Activated naive CD8-positive, alpha-beta T cell treated with anti-CD3 and anti-CD28 coated beads, Interleukin-2, amount 10 ng/mL, durations not matched to agents 7 days and 5 days (primary cell): ENCODE measurements around the gene CATSPER1. TPM values are rescaled to one million over a fixed set of nuclear protein-coding genes. Genes with fewer than 3 reads are reported as not detected.
"Not testable (repeated sequence)": the region's sequence is repeated elsewhere in the genome, so short reads cannot be mapped to it uniquely, and the experiment has no call there.

Experiments
- ATAC-seq: fragments of 150-1000 bp; cut with Tn5 transposase; one replicate; pipeline ENCODE4 v1.10.0; 2021; ENCODE audit warnings: low read depth, moderate library complexity
- POLR2A ChIA-PET: fragments of 350-600 bp; sonication (Branson Sonifier 250); formaldehyde crosslinking; loops from one replicate; lab custom pipeline; 2021; ENCODE audit warnings: antibody characterized with exemption; lab: Charles Lee
- DNase-seq: peaks from one replicate; pipeline ENCODE4 v3.0.0; 2021
- H3K27ac Mint-ChIP-seq: one replicate; pipeline ENCODE4 v1.8.0; 2022; ENCODE audit warnings: mild to moderate bottlenecking, mixed read lengths
- H3K27me3 Mint-ChIP-seq: one replicate; pipeline ENCODE4 v1.8.0; 2022; ENCODE audit warnings: mild to moderate bottlenecking, moderate library complexity, mixed read lengths
- H3K36me3 Mint-ChIP-seq: one replicate; pipeline ENCODE4 v1.8.0; 2021; ENCODE audit warnings: mild to moderate bottlenecking, mixed read lengths
- H3K4me1 Mint-ChIP-seq: one replicate; pipeline ENCODE4 v1.8.0; 2021; ENCODE audit warnings: mixed read lengths
- H3K4me3 Mint-ChIP-seq: one replicate; pipeline ENCODE4 v1.8.0; 2022; ENCODE audit warnings: mild to moderate bottlenecking, moderate library complexity, mixed read lengths
- H3K9me3 Mint-ChIP-seq: one replicate; pipeline ENCODE4 v1.8.0; 2021; ENCODE audit warnings: mixed read lengths
- total RNA-seq, 2 experiments: library from RNA; stranded (reverse); gene quantifications; one replicate each; pipeline ENCODE4 v1.2.3, GENCODE V29; 2021

The CATSPER1 gene
- total RNA-seq, 2 experiments from 2014 or later, result not detected

- peaks cover 6% of the 10 kb centered on the region for H3K27me3 Mint-ChIP-seq
- H3K4me1 Mint-ChIP-seq, result no peaks in the 10 kb centered on the region
- ATAC-seq, result no peak
- POLR2A ChIA-PET, result no interaction called here
- H3K9me3 Mint-ChIP-seq, result no peaks in the 10 kb centered on the region
- H3K4me3 Mint-ChIP-seq, result no peak overlapping the region
- no peak for DNase-seq
- H3K27ac Mint-ChIP-seq, result no peak overlapping the region
- H3K36me3 Mint-ChIP-seq, result no peaks in the 10 kb centered on the region
These were observed 6.9 kb upstream of the CATSPER1 start for GRCh38 chr11:66032957-66033735.

- not testable (repeated sequence) for ATAC-seq, H3K36me3 Mint-ChIP-seq, H3K4me3 Mint-ChIP-seq, H3K9me3 Mint-ChIP-seq, DNase-seq, H3K4me1 Mint-ChIP-seq, H3K27me3 Mint-ChIP-seq, H3K27ac Mint-ChIP-seq
- POLR2A ChIA-PET, result interaction anchor here (0.8 to 1.8 kb wide), 2 partner anchors 29 to 312 kb away, joined by 3 to 5 read pairs; partner anchors contain the start of gene SF3B2
These were observed 3.2 kb downstream of the CATSPER1 start for GRCh38 chr11:66023186-66023440.

- H3K4me1 Mint-ChIP-seq, result peaks cover 8% of the 10 kb centered on the region
- ATAC-seq, result peak; percentile 89
- no peaks in the 10 kb centered on the region for H3K36me3 Mint-ChIP-seq
- peak overlapping the region; percentile 55 for H3K4me3 Mint-ChIP-seq
- POLR2A ChIA-PET, result interaction anchor here (0.6 to 1.8 kb wide), 4 partner anchors 20 to 325 kb away, joined by 3 to 6 read pairs (median 5); partner anchors contain the start of genes BANF1 and SF3B2
- H3K9me3 Mint-ChIP-seq, result no peaks in the 10 kb centered on the region
- DNase-seq, result peak; percentile 91
- peaks cover 5% of the 10 kb centered on the region for H3K27me3 Mint-ChIP-seq
- H3K27ac Mint-ChIP-seq, result peak overlapping the region; percentile 24
These were observed 3.7 kb downstream of the CATSPER1 start for GRCh38 chr11:66022401-66023185.

GRCh38 chr11:66020618-66021357 lies 5.5 kb downstream of the CATSPER1 start:
- Mint-ChIP-seq H3K27ac (peak overlapping the region; percentile 20), H3K36me3 (no peaks in the 10 kb centered on the region), H3K4me1 (peaks cover 8% of the 10 kb centered on the region), H3K27me3 (peaks cover 5% of the 10 kb centered on the region), H3K4me3 (no peak overlapping the region), H3K9me3 (no peaks in the 10 kb centered on the region)
- ATAC-seq, result peak; percentile 14
- DNase-seq, result no peak
- POLR2A ChIA-PET, result no interaction called here

- no peak overlapping the region for H3K27ac Mint-ChIP-seq
- POLR2A ChIA-PET, result no interaction called here
These were observed 6.1 kb downstream of the CATSPER1 start for GRCh38 chr11:66020212-66020611.

GRCh38 chr11:66017321-66017720 lies 9.0 kb downstream of the CATSPER1 start:
- Mint-ChIP-seq H3K9me3 (no peaks in the 10 kb centered on the region), H3K4me3 (no peak overlapping the region), H3K4me1 (peaks cover 3% of the 10 kb centered on the region), H3K36me3 (no peaks in the 10 kb centered on the region), H3K27me3 (peaks cover 10% of the 10 kb centered on the region), H3K27ac (no peak overlapping the region)
- POLR2A ChIA-PET, result no interaction called here
- DNase-seq (no peak), ATAC-seq (no peak)

More at GRCh38 chr11:66020212-66020611, 6.1 kb downstream of the CATSPER1 start:
- H3K4me3 Mint-ChIP-seq, result no peak overlapping the region
- H3K9me3 Mint-ChIP-seq, result no peaks in the 10 kb centered on the region
- H3K27me3 Mint-ChIP-seq, result peaks cover 5% of the 10 kb centered on the region
- DNase-seq, result no peak
- ATAC-seq, result no peak
- H3K36me3 Mint-ChIP-seq, result no peaks in the 10 kb centered on the region
- peaks cover 8% of the 10 kb centered on the region for H3K4me1 Mint-ChIP-seq

- Mint-ChIP-seq H3K36me3 (no peaks in the 10 kb centered on the region), H3K27me3 (peaks cover 12% of the 10 kb centered on the region), H3K4me1 (peaks cover 3% of the 10 kb centered on the region), H3K9me3 (no peaks in the 10 kb centered on the region), H3K27ac (no peak overlapping the region), H3K4me3 (no peak overlapping the region)
- no peak for ATAC-seq
- no peak for DNase-seq
- POLR2A ChIA-PET, result no interaction called here
These were observed 9.5 kb downstream of the CATSPER1 start for GRCh38 chr11:66016793-66017177.

GRCh38 chr11:66015936-66016792 lies 10.1 kb downstream of the CATSPER1 start:
- Mint-ChIP-seq H3K4me1 (peaks cover 3% of the 10 kb centered on the region), H3K9me3 (no peaks in the 10 kb centered on the region), H3K27ac (no peak overlapping the region), H3K27me3 (peaks cover 16% of the 10 kb centered on the region), H3K4me3 (no peak overlapping the region), H3K36me3 (no peaks in the 10 kb centered on the region)
- ATAC-seq (no peak), DNase-seq (no peak)
- POLR2A ChIA-PET, result no interaction called here

GRCh38 chr11:66015454-66015881 lies 10.8 kb downstream of the CATSPER1 start:
- H3K36me3 Mint-ChIP-seq, result no peaks in the 10 kb centered on the region
- H3K4me1 Mint-ChIP-seq, result no peaks in the 10 kb centered on the region
- H3K4me3 Mint-ChIP-seq, result no peak overlapping the region
- no peaks in the 10 kb centered on the region for H3K9me3 Mint-ChIP-seq
- POLR2A ChIA-PET, result no interaction called here
- ATAC-seq (no peak), DNase-seq (no peak)
- H3K27me3 Mint-ChIP-seq, result peaks cover 22% of the 10 kb centered on the region
- H3K27ac Mint-ChIP-seq, result no peak overlapping the region

- H3K36me3 Mint-ChIP-seq, result no peaks in the 10 kb centered on the region
- DNase-seq, result no peak
- peaks cover 26% of the 10 kb centered on the region for H3K27me3 Mint-ChIP-seq
- no peaks in the 10 kb centered on the region for H3K4me1 Mint-ChIP-seq
- H3K27ac Mint-ChIP-seq, result no peak overlapping the region
- H3K4me3 Mint-ChIP-seq, result no peak overlapping the region
- no peak for ATAC-seq
- POLR2A ChIA-PET, result no interaction called here
- no peaks in the 10 kb centered on the region for H3K9me3 Mint-ChIP-seq
These were observed 11.3 kb downstream of the CATSPER1 start for GRCh38 chr11:66014804-66015453.

GRCh38 chr11:66013762-66014100 lies 12.5 kb downstream of the CATSPER1 start:
- ATAC-seq (no peak), DNase-seq (no peak)
- Mint-ChIP-seq H3K4me3 (no peak overlapping the region), H3K27me3 (peaks cover 26% of the 10 kb centered on the region), H3K27ac (no peak overlapping the region), H3K9me3 (no peaks in the 10 kb centered on the region), H3K36me3 (no peaks in the 10 kb centered on the region), H3K4me1 (no peaks in the 10 kb centered on the region)
- POLR2A ChIA-PET, result interaction anchor here (1.2 kb wide), 1 partner anchor 12 kb away, joined by 5 read pairs; the partner anchor contains the start of genes BANF1 and EIF1AD
